CD4-positive, alpha-beta T cell treated with Interleukin-15 for 4 hours (primary cell): ENCODE results near the gene NDUFB6.
A peak's percentile ranks its signal among the peaks of the same experiment; 100 is the strongest.
"Not testable (repeated sequence)": the region's sequence is repeated elsewhere in the genome, so short reads cannot be mapped to it uniquely, and the experiment has no call there.

Source experiments
- DNase-seq: peaks from one replicate; pipeline ENCODE4 v3.0.0-alpha.2; 2020; ENCODE audit warnings: low spot score

The NDUFB6 gene

GRCh38 chr9:32572900-32573523 is at the start of gene NDUFB6:
Gene NDUFB6, minus strand, starts transcription at chr9:32573159. Its CDS starts 99 bp downstream, at chr9:32573060.
- peak; percentile 95 for DNase-seq

GRCh38 chr9:32618261-32618660 is 45.3 kb upstream of the NDUFB6 start:
- no peak for DNase-seq

- DNase-seq: no peak
Measured at GRCh38 chr9:32606811-32607210, 33.9 kb upstream of the NDUFB6 start.

- DNase-seq: no peak
Measured at GRCh38 chr9:32603914-32604852, 31.2 kb upstream of the NDUFB6 start.

GRCh38 chr9:32599021-32599420 is 26.1 kb upstream of the NDUFB6 start:
- DNase-seq: not testable (repeated sequence)

GRCh38 chr9:32596936-32597335 is 24.0 kb upstream of the NDUFB6 start:
- DNase-seq: no peak

GRCh38 chr9:32596096-32596865 is 23.3 kb upstream of the NDUFB6 start:
- DNase-seq: no peak

GRCh38 chr9:32590898-32591297 is 17.9 kb upstream of the NDUFB6 start:
- DNase-seq: no peak

- no peak for DNase-seq
Measured at GRCh38 chr9:32590476-32590875, 17.5 kb upstream of the NDUFB6 start.

- no peak for DNase-seq
Measured at GRCh38 chr9:32589083-32589723, 16.2 kb upstream of the NDUFB6 start.

GRCh38 chr9:32587901-32588300 is 14.9 kb upstream of the NDUFB6 start:
- DNase-seq: no peak

GRCh38 chr9:32584784-32585183 is 11.8 kb upstream of the NDUFB6 start:
- DNase-seq: no peak

- peak; percentile 44 for DNase-seq
Measured at GRCh38 chr9:32581512-32582143, 8.7 kb upstream of the NDUFB6 start.

GRCh38 chr9:32580631-32581300 is 7.8 kb upstream of the NDUFB6 start:
- no peak for DNase-seq

GRCh38 chr9:32579706-32580331 is 6.9 kb upstream of the NDUFB6 start:
- DNase-seq: peak; percentile 83

GRCh38 chr9:32578976-32579375 is 6.0 kb upstream of the NDUFB6 start:
- no peak for DNase-seq

- no peak for DNase-seq
Measured at GRCh38 chr9:32577316-32577715, 4.4 kb upstream of the NDUFB6 start.

GRCh38 chr9:32574858-32575257 is 1.9 kb upstream of the NDUFB6 start:
- no peak for DNase-seq

GRCh38 chr9:32573821-32574220 is 862 bp upstream of the NDUFB6 start:
- DNase-seq: no peak
